ENCODE measurements around the gene PCMT1.

DNA sequence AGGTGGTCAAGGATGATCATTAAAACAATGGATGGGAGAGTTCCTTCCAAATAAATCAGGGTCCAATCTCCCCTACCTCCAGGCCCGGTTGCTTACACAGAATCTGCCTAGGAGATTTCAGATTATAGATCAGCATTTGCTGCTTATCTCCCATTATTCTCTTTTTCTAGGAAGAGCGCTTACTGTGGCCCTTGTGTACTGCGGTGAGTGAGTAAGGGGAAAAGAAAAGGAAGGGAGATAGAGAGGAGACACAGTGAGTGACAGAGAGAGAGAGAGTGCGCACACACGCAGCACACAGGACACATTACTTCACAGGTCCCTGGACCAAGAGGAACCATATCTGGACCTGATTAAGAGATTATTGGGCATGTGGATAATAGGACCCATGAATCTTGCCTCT lies 37.8 kb upstream of the PCMT1 start:
- TF ChIP-seq EZH2 (IDR thresholded peaks at IDR 0.05; ENCODE audit: borderline replicate concordance, control insufficient read depth, low read depth, low read length) (no peak), CTCF (IDR thresholded peaks at IDR 0.05 in 2 of 3, conservative IDR thresholded peaks at IDR 0.05 in 1 of 3; ENCODE audit: control insufficient read depth in 2 of 3, extremely low read depth in 1 of 3, insufficient read depth in 1 of 3, low read depth in 3 of 3, low read length in 3 of 3) (no peak), CEBPB (IDR thresholded peaks at IDR 0.05; ENCODE audit: borderline replicate concordance in 1 of 2, low read depth in 2 of 2, low read length in 2 of 2) (no peak)
- TF ChIP-seq, protein P1, sequence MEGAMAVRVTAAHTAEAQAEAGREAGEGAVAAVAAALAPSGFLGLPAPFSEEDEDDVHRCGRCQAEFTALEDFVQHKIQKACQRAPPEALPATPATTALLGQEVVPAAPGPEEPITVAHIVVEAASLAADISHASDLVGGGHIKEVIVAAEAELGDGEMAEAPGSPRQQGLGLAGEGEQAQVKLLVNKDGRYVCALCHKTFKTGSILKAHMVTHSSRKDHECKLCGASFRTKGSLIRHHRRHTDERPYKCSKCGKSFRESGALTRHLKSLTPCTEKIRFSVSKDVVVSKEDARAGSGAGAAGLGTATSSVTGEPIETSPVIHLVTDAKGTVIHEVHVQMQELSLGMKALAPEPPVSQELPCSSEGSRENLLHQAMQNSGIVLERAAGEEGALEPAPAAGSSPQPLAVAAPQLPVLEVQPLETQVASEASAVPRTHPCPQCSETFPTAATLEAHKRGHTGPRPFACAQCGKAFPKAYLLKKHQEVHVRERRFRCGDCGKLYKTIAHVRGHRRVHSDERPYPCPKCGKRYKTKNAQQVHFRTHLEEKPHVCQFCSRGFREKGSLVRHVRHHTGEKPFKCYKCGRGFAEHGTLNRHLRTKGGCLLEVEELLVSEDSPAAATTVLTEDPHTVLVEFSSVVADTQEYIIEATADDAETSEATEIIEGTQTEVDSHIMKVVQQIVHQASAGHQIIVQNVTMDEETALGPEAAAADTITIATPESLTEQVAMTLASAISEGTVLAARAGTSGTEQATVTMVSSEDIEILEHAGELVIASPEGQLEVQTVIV (IDR thresholded peaks at IDR 0.05; ENCODE audit: borderline replicate concordance, partially characterized antibody) = no peak
